SIG-M5 (cell line): ENCODE measurements around the gene ACKR4.
"Not testable (repeated sequence)": the region's sequence is repeated elsewhere in the genome, so short reads cannot be mapped to it uniquely, and the experiment has no call there.

Experiments used
- DNase-seq: peaks from one replicate; lab custom pipeline; 2025; lab: John Stamatoyannopoulos, UW

Gene ACKR4

GRCh38 chr3:132594498-132594897, 2.6 kb upstream of the ACKR4 start:
- DNase-seq, result no peak

- no peak for DNase-seq
These were observed 2.1 kb upstream of the ACKR4 start for GRCh38 chr3:132595014-132595413.

- no peak for DNase-seq
These were observed 744 bp upstream of the ACKR4 start for GRCh38 chr3:132596326-132596725.

- no peak for DNase-seq
These were observed 590 bp downstream of the ACKR4 start for GRCh38 chr3:132597660-132598059.

- DNase-seq, result no peak
These were observed 1.1 kb downstream of the ACKR4 start for GRCh38 chr3:132598181-132598580.

- DNase-seq, result not testable (repeated sequence)
These were observed 3.5 kb downstream of the ACKR4 start for GRCh38 chr3:132600614-132601013.

- DNase-seq, result no peak
These were observed 8.3 kb downstream of the ACKR4 start for GRCh38 chr3:132605374-132605792.

GRCh38 chr3:132606085-132606484, 9.0 kb downstream of the ACKR4 start:
- DNase-seq, result no peak

- DNase-seq, result not testable (repeated sequence)
These were observed 9.6 kb downstream of the ACKR4 start for GRCh38 chr3:132606620-132607019.

GRCh38 chr3:132615301-132615700, 18.2 kb downstream of the ACKR4 start:
- DNase-seq, result not testable (repeated sequence)

- no peak for DNase-seq
These were observed 18.8 kb downstream of the ACKR4 start for GRCh38 chr3:132615881-132616280.

- DNase-seq, result no peak
These were observed 19.7 kb downstream of the ACKR4 start for GRCh38 chr3:132616780-132617179.

GRCh38 chr3:132622148-132622547, 25.1 kb downstream of the ACKR4 start:
- DNase-seq, result no peak

- no peak for DNase-seq
These were observed 25.7 kb downstream of the ACKR4 start for GRCh38 chr3:132622761-132623160.

GRCh38 chr3:132623646-132624045, 26.6 kb downstream of the ACKR4 start:
- DNase-seq, result no peak

GRCh38 chr3:132624790-132625189, 27.7 kb downstream of the ACKR4 start:
- no peak for DNase-seq

- no peak for DNase-seq
These were observed 28.5 kb downstream of the ACKR4 start for GRCh38 chr3:132625613-132626012.

- DNase-seq, result no peak
These were observed 29.9 kb downstream of the ACKR4 start for GRCh38 chr3:132626955-132627354.

GRCh38 chr3:132628157-132628556, 31.1 kb downstream of the ACKR4 start:
- no peak for DNase-seq

GRCh38 chr3:132629928-132630327, 32.9 kb downstream of the ACKR4 start:
- no peak for DNase-seq

GRCh38 chr3:132630612-132631011, 33.5 kb downstream of the ACKR4 start:
- DNase-seq, result no peak

GRCh38 chr3:132635052-132635451, 38.0 kb downstream of the ACKR4 start:
- no peak for DNase-seq

- no peak for DNase-seq
These were observed 40.5 kb downstream of the ACKR4 start for GRCh38 chr3:132637590-132637989.

GRCh38 chr3:132638706-132639105, 41.6 kb downstream of the ACKR4 start:
- no peak for DNase-seq

- DNase-seq, result not testable (repeated sequence)
These were observed 44.4 kb downstream of the ACKR4 start for GRCh38 chr3:132641427-132641826.
